Parathyroid adenoma (tissue), 2 donors: ENCODE results near the gene STK31.

ENCODE experiments used
- H2AFZ ChIP-seq: fragments of 300-600 bp; sonication (generic); one replicate; pipeline ENCODE4 v1.7.0; 2017; ENCODE audit warnings: antibody characterized with exemption, mild to moderate bottlenecking
- H3K27ac ChIP-seq: fragments of 300-600 bp; sonication (generic); one replicate; pipeline ENCODE4 v1.7.0; 2017
- H3K27me3 ChIP-seq: fragments of 300-600 bp; sonication (generic); one replicate; pipeline ENCODE4 v1.7.0; 2017; ENCODE audit warnings: low read length; ENCODE audit not compliant: control insufficient read depth, insufficient read depth
- H3K36me3 ChIP-seq: fragments of 300-600 bp; sonication (generic); one replicate; pipeline ENCODE4 v1.7.0; 2017; ENCODE audit warnings: low read length; ENCODE audit not compliant: control insufficient read depth, insufficient read depth
- H3K4me1 ChIP-seq: fragments of 300-600 bp; sonication (generic); one replicate; pipeline ENCODE4 v1.7.0; 2017; ENCODE audit warnings: control low read depth
- H3K4me2 ChIP-seq: fragments of 300-600 bp; sonication (generic); one replicate; pipeline ENCODE4 v1.7.0; 2017; ENCODE audit warnings: low read length
- H3K4me3 ChIP-seq: fragments of 300-600 bp; sonication (generic); one replicate; pipeline ENCODE4 v1.7.0; 2017; ENCODE audit warnings: low read depth, low read length
- H3K79me2 ChIP-seq: fragments of 300-600 bp; sonication (generic); one replicate; pipeline ENCODE4 v1.7.0; 2017; ENCODE audit warnings: control low read depth
- H3K9ac ChIP-seq: fragments of 300-600 bp; sonication (generic); one replicate; pipeline ENCODE4 v1.7.0; 2017; ENCODE audit warnings: mild to moderate bottlenecking
- H3K9me3 ChIP-seq: fragments of 300-600 bp; sonication (generic); one replicate; pipeline ENCODE4 v1.7.0; 2017; ENCODE audit warnings: low read length; ENCODE audit not compliant: control insufficient read depth
- TF ChIP-seq, protein P1 (sequence below): fragments of 300-600 bp; sonication (generic); IDR thresholded peaks from one replicate; pipeline ENCODE4 v1.7.0; 2017; ENCODE audit warnings: antibody characterized with exemption, mild to moderate bottlenecking
- donor health status: primary hyperparathyroidism.

STK31 gene

DNA sequence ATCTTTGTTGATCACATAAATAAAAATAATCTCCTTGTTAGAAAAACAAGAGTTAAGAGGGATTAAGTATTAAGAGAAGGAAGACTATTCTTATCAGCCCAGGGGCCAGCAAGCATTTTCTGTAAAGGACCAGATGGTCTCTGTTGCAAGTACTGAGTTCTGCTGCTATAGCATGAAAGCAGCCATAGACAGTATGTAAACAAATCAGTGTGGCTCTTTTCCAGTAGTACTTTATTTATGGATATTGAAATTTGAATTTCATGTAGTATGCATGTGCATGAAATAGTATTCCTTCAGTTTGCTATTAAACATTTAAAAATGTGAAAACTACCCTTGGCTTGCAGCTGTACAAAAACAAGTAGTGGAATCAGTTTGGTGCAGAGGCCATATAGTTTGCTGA lies 81.7 kb downstream of the STK31 start:
- Histone ChIP-seq H3K27me3 (no peaks in the 10 kb centered on the region), H3K36me3 (no peaks in the 10 kb centered on the region), H3K4me3 (no peak overlapping the region), H3K9ac (no peak overlapping the region), H3K79me2 (no peaks in the 10 kb centered on the region), H3K4me1 (no peaks in the 10 kb centered on the region), H3K27ac (no peak overlapping the region), H3K9me3 (no peaks in the 10 kb centered on the region), H2AFZ (no peak overlapping the region), H3K4me2 (no peak overlapping the region)
- TF ChIP-seq, protein P1, sequence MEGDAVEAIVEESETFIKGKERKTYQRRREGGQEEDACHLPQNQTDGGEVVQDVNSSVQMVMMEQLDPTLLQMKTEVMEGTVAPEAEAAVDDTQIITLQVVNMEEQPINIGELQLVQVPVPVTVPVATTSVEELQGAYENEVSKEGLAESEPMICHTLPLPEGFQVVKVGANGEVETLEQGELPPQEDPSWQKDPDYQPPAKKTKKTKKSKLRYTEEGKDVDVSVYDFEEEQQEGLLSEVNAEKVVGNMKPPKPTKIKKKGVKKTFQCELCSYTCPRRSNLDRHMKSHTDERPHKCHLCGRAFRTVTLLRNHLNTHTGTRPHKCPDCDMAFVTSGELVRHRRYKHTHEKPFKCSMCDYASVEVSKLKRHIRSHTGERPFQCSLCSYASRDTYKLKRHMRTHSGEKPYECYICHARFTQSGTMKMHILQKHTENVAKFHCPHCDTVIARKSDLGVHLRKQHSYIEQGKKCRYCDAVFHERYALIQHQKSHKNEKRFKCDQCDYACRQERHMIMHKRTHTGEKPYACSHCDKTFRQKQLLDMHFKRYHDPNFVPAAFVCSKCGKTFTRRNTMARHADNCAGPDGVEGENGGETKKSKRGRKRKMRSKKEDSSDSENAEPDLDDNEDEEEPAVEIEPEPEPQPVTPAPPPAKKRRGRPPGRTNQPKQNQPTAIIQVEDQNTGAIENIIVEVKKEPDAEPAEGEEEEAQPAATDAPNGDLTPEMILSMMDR: no peak

DNA sequence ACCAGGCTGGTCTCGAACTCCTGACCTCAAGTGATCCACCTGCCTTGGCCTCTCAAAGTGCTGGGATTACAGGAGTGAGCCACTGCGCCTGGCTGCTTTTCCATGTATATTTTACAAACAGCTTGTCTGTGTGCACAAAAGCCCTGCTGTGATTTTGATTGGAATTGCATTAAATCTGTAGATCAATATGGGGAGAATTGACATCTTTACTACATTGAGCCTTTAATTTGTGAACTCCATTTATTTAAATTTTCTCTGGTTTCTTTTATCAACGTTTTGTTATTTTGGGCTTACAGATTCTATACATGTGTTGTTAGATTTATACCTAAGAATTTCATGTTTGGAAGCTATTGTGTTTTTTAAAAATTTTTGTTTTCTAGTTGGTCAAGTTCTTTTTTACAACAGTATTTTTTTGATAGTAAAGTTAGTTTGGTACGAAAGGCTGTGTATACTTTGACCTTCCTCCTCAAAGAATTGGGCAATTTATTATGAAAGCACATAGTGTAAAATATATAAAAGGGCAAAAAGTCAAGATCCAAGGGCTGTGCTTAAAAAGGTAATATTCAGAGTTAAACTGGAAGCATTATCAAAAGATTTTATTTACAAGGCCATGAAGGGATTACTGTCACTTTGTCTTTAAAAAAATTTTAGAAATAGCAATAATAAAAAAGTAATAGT lies 92.8 kb downstream of the STK31 start:
- Histone ChIP-seq H3K4me1 (no peaks in the 10 kb centered on the region), H3K9me3 (no peaks in the 10 kb centered on the region), H3K27ac (no peak overlapping the region), H3K79me2 (no peaks in the 10 kb centered on the region), H2AFZ (no peak overlapping the region), H3K36me3 (no peaks in the 10 kb centered on the region), H3K4me2 (no peak overlapping the region), H3K27me3 (no peaks in the 10 kb centered on the region), H3K4me3 (no peak overlapping the region), H3K9ac (no peak overlapping the region)
- TF ChIP-seq, protein P1: no peak

DNA sequence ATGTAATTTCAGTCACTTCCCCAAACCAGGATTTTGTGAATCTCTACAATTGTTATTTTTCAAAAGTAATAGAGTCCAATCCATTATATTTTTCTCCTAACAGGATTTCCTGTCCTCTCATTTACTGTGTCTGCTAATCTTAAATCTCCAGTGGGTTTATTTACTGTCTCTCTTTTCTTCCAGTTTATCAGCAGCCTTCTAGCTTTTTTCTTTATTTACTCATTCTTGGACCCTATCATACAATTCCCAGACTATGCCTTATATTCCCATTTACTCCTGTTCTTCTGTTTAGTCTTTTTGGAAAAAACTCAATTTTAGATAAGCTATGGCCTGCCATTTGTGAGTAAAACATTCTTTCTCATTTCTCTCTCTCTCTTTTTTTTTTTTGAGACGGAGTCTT lies 94.7 kb downstream of the STK31 start:
- Histone ChIP-seq H3K9me3 (no peaks in the 10 kb centered on the region), H3K9ac (no peak overlapping the region), H3K36me3 (no peaks in the 10 kb centered on the region), H3K27ac (no peak overlapping the region), H3K4me1 (no peaks in the 10 kb centered on the region), H3K4me2 (no peak overlapping the region), H2AFZ (no peak overlapping the region), H3K79me2 (no peaks in the 10 kb centered on the region), H3K27me3 (no peaks in the 10 kb centered on the region), H3K4me3 (no peak overlapping the region)
- TF ChIP-seq, protein P1: no peak

DNA sequence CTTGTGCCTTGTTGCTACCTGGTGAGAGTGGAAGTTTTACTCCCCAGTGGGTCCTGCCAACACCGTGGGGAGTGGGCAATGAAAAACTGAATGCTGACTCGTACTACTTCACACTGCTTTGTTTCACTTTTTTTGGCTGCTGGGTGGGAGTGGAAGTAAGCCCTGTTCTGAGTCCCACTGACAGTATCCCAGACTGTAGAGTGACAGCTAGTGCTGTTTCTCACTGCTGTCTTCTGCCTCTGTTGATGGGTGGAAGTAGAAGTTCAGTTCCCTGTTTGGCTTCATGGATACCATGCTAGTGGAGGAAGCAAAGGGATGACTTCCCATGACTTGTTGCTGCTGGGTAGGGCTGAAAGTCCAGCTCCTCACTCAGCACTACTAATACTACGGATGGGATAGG lies 98.4 kb downstream of the STK31 start:
- TF ChIP-seq, protein P1: no peak
- no peak overlapping the region for H3K9ac ChIP-seq
- no peaks in the 10 kb centered on the region for H3K79me2 ChIP-seq
- H3K4me2 ChIP-seq: no peak overlapping the region
- no peak overlapping the region for H3K27ac ChIP-seq
- H3K27me3 ChIP-seq: no peaks in the 10 kb centered on the region
- no peak overlapping the region for H3K4me3 ChIP-seq
- H2AFZ ChIP-seq: no peak overlapping the region
- H3K4me1 ChIP-seq: no peaks in the 10 kb centered on the region
- no peaks in the 10 kb centered on the region for H3K9me3 ChIP-seq
- no peaks in the 10 kb centered on the region for H3K36me3 ChIP-seq

DNA sequence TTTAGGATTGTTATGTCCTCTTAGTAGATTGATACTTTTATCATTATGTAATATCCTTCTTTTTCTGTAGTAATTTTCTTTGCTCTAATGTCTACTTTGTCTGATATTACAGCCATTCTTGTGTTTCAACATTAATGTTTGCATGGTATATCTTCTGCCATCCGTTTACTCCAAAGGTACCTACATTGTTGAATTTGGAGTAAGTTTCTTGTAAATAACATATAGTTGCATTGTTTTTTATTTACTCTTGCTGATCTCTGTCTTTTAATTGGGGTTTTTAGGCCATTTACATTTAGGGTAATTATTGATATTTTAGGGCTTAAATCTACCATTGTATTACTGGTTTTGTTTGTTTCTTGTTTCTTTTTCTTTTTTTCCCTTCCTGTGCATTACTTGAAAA lies 100.1 kb downstream of the STK31 start:
- Histone ChIP-seq H3K4me2 (no peak overlapping the region), H2AFZ (no peak overlapping the region), H3K9ac (no peak overlapping the region), H3K27me3 (no peaks in the 10 kb centered on the region), H3K4me3 (no peak overlapping the region), H3K79me2 (no peaks in the 10 kb centered on the region), H3K27ac (no peak overlapping the region), H3K36me3 (no peaks in the 10 kb centered on the region), H3K4me1 (no peaks in the 10 kb centered on the region), H3K9me3 (no peaks in the 10 kb centered on the region)
- TF ChIP-seq, protein P1: no peak
